Fibroblast of pulmonary artery (primary cell): ENCODE results near the gene TMEM108.

Experiments used
- DNase-seq: peaks from one replicate; pipeline ENCODE4 v3.0.0-alpha.2; 2010; ENCODE audit warnings: low read depth
- H3K4me3 ChIP-seq: replicated peaks from 2 replicates; pipeline ENCODE4 v1.5.1; 2011; ENCODE audit warnings: low read depth, mild to moderate bottlenecking, control low read depth, low read length, moderate library complexity
- CTCF ChIP-seq: IDR thresholded peaks from 2 replicates; pipeline ENCODE4 v1.5.1; 2011; ENCODE audit warnings: mild to moderate bottlenecking, control low read depth, low read length, inconsistent platforms; ENCODE audit errors: missing control alignments

Gene TMEM108

GRCh38 chr3:133273346-133273745, 235.2 kb downstream of the TMEM108 start:
- no peak for TF ChIP-seq CTCF
- no peak overlapping the region for H3K4me3 ChIP-seq
- DNase-seq: no peak

- no peak for TF ChIP-seq CTCF
- DNase-seq: no peak
- no peak overlapping the region for H3K4me3 ChIP-seq
Measured at GRCh38 chr3:133274477-133274876, 236.3 kb downstream of the TMEM108 start.

GRCh38 chr3:133276594-133276993, 238.4 kb downstream of the TMEM108 start:
- H3K4me3 ChIP-seq: no peak overlapping the region
- no peak for TF ChIP-seq CTCF
- no peak for DNase-seq

GRCh38 chr3:133277813-133278212, 239.6 kb downstream of the TMEM108 start:
- DNase-seq: peak; percentile 66
- TF ChIP-seq CTCF: no peak
- H3K4me3 ChIP-seq: no peak overlapping the region

- no peak for TF ChIP-seq CTCF
- H3K4me3 ChIP-seq: no peak overlapping the region
- peak; percentile 32 for DNase-seq
Measured at GRCh38 chr3:133278260-133279043, 240.3 kb downstream of the TMEM108 start.

GRCh38 chr3:133280586-133280985, 242.4 kb downstream of the TMEM108 start:
- no peak for DNase-seq
- no peak overlapping the region for H3K4me3 ChIP-seq
- no peak for TF ChIP-seq CTCF

- no peak for DNase-seq
- TF ChIP-seq CTCF: no peak
- no peak overlapping the region for H3K4me3 ChIP-seq
Measured at GRCh38 chr3:133282236-133282635, 244.0 kb downstream of the TMEM108 start.
